K562 (cell line): ENCODE results near the gene LAMC1. TPM values are rescaled to one million over a fixed set of nuclear protein-coding genes. Genes with fewer than 3 reads are reported as not detected.

ENCODE experiments used
- ATAC-seq: fragments of 200-7000 bp; cut with Tn5 transposase; 3 replicates; pipeline ENCODE4 v1.9.1; 2020; ENCODE audit warnings: moderate library complexity
- BruUV-seq: library from RNA; stranded (reverse); fragments of 400-500 nt; replicated peaks from 2 replicates; lab custom pipeline; 2021; lab: Mats Ljungman, UMichigan
- CTCF ChIA-PET: fragments of 300-600 bp; formaldehyde crosslinking; extraction: SDS; loops from one replicate; lab custom pipeline; 2021; ENCODE audit warnings: low intra/inter-chr PET ratio; lab: Yijun Ruan, JAX
- POLR2A ChIA-PET: fragments of 300-600, 350-650 bp; sonication (Branson Sonifier 250); formaldehyde crosslinking; extraction: SDS; loops from one replicate; lab custom pipeline; 2021; ENCODE audit warnings: antibody characterized with exemption, inconsistent platforms; lab: Yijun Ruan, JAX
- DNase-seq, 4 experiments: peaks; one replicate each; pipeline versions ENCODE4 v3.0.0 to v3.0.0-alpha.2; 2011 to 2018; ENCODE audit warnings: low spot score in 3 of 4, mixed read lengths in 3 of 4; ENCODE audit errors: extremely low read depth in 1 of 4
- FAIRE-seq: peaks from 2 replicates; lab custom pipeline; 2011; peaks lifted over from hg19 to GRCh38; lab: Jason Lieb, UNC
- H2AFZ ChIP-seq: 2 replicates; pipeline ENCODE4 v1.6.0; 2011; ENCODE audit warnings: low read depth, low read length, control low read depth, inconsistent platforms
- H3K27ac ChIP-seq: fragments of 200-600 bp; 3 replicates; pipeline ENCODE4 v1.8.0; 2011; ENCODE audit warnings: low read depth, mild to moderate bottlenecking, control low read depth, inconsistent platforms, low read length, moderate library complexity, mixed read lengths; ENCODE audit errors: extremely low read depth
- H3K27me3 ChIP-seq, 2 experiments: fragments of 300-600 bp in 1 of 2; 2 replicates in 1 of 2; 3 replicates in 1 of 2; pipeline versions ENCODE4 v1.6.0 to v1.8.0; 2011; ENCODE audit warnings: inconsistent platforms in 2 of 2, low read length in 2 of 2, mild to moderate bottlenecking in 1 of 2, mixed read lengths in 1 of 2, moderate library complexity in 1 of 2; ENCODE audit not compliant: control insufficient read depth in 2 of 2, insufficient read depth in 2 of 2
- H3K36me3 ChIP-seq: fragments of 300-600 bp; 3 replicates; pipeline ENCODE4 v1.8.0; 2011; ENCODE audit warnings: mild to moderate bottlenecking, low read length, inconsistent platforms; ENCODE audit not compliant: control insufficient read depth, insufficient read depth
- H3K4me1 ChIP-seq, 2 experiments: fragments of 200-600 bp in 1 of 2; replicated peaks in 1 of 2; 2 replicates in 1 of 2; 3 replicates in 1 of 2; pipeline versions ENCODE4 v1.5.1 to v1.8.0; 2011; ENCODE audit warnings: inconsistent platforms in 2 of 2, low read length in 2 of 2, mild to moderate bottlenecking in 1 of 2, mixed read lengths in 1 of 2, moderate library complexity in 1 of 2; ENCODE audit not compliant: control insufficient read depth in 2 of 2, insufficient read depth in 2 of 2
- H3K4me2 ChIP-seq: 2 replicates; pipeline ENCODE4 v1.6.1; 2011; ENCODE audit warnings: low read length, control low read depth, inconsistent platforms, mixed read lengths; ENCODE audit not compliant: insufficient read depth
- H3K4me3 ChIP-seq: fragments of 200-600 bp; sonication (generic), shearing (Covaris generic); 2 replicates; pipeline ENCODE4 v1.5.1; 2016; ENCODE audit warnings: control low read depth, inconsistent platforms
- H3K79me2 ChIP-seq: fragments of 200-600 bp; 3 replicates; pipeline ENCODE4 v1.8.0; 2011; ENCODE audit warnings: low read length, inconsistent platforms; ENCODE audit not compliant: control insufficient read depth, insufficient read depth
- H3K9ac ChIP-seq, 2 experiments: 2 replicates each; pipeline versions ENCODE4 v1.6.0 to v1.6.1; 2011; ENCODE audit warnings: low read depth in 2 of 2, low read length in 2 of 2, control low read depth in 1 of 2, inconsistent platforms in 1 of 2, mild to moderate bottlenecking in 1 of 2, mixed read lengths in 1 of 2; ENCODE audit not compliant: insufficient read depth in 1 of 2
- H3K9me1 ChIP-seq: one replicate; pipeline ENCODE4 v1.6.0; 2011; ENCODE audit warnings: inconsistent platforms, mild to moderate bottlenecking, low read length, moderate library complexity; ENCODE audit not compliant: control insufficient read depth, insufficient read depth
- H3K9me3 ChIP-seq: replicated peaks from 2 replicates; pipeline ENCODE4 v1.5.1; 2011; ENCODE audit warnings: low read depth, low read length, inconsistent platforms; ENCODE audit not compliant: control insufficient read depth, insufficient read depth
- H4K20me1 ChIP-seq: replicated peaks from 2 replicates; pipeline ENCODE4 v1.6.1; 2011; ENCODE audit warnings: low read length, inconsistent platforms, mixed read lengths; ENCODE audit not compliant: control insufficient read depth, insufficient read depth
- ATF7 ChIP-seq: fragments of 450-650 bp; IDR thresholded peaks from 2 replicates; pipeline ENCODE4 v1.7.1; 2014; ENCODE audit warnings: mild to moderate bottlenecking, moderate library complexity
- HDAC2 ChIP-seq: fragments of 450-650 bp; IDR thresholded peaks from 2 replicates; pipeline ENCODE4 v1.6.1; 2016; ENCODE audit warnings: mild to moderate bottlenecking
- HNRNPL ChIP-seq: fragments of 200-400 bp; formaldehyde crosslinking; IDR thresholded peaks from 2 replicates; pipeline ENCODE4 v1.6.1; 2017; ENCODE audit warnings: low read depth, mild to moderate bottlenecking, low read length
- KLF1 ChIP-seq: fragments of 450-650 bp; IDR thresholded peaks from 2 replicates; pipeline ENCODE4 v1.6.1; 2016; ENCODE audit warnings: missing genetic modification characterization, missing compliant biosample characterization
- MAFK ChIP-seq: IDR thresholded peaks from 2 replicates; pipeline ENCODE4 v1.6.1; 2011; ENCODE audit warnings: low read length, improper control_type of control experiment
- PCBP1 ChIP-seq: fragments of 200-400 bp; formaldehyde crosslinking; IDR thresholded peaks from 2 replicates; pipeline ENCODE4 v1.6.1; 2018; ENCODE audit warnings: mild to moderate bottlenecking, low read depth, low read length; ENCODE audit not compliant: poor library complexity, severe bottlenecking
- TEAD2 ChIP-seq: fragments of 450-650 bp; IDR thresholded peaks from 2 replicates; pipeline ENCODE4 v1.6.1; 2016; ENCODE audit warnings: missing genetic modification characterization, control low read depth, missing compliant biosample characterization
- YY1 ChIP-seq, 3 experiments: IDR thresholded peaks; 2 replicates each; pipeline ENCODE4 v1.6.1; 2011; ENCODE audit warnings: low read length in 2 of 3, mild to moderate bottlenecking in 2 of 3, moderate library complexity in 2 of 3, borderline replicate concordance in 1 of 3, control low read depth in 1 of 3, low read depth in 1 of 3; ENCODE audit not compliant: insufficient read depth in 3 of 3, insufficient replicate concordance in 2 of 3, control insufficient read depth in 1 of 3, insufficient read length in 1 of 3; ENCODE audit errors: extremely low read depth in 1 of 3
- ZBTB2 ChIP-seq: fragments of 450-650 bp; IDR thresholded peaks from 2 replicates; pipeline ENCODE4 v1.6.1; 2016; ENCODE audit warnings: antibody characterized with exemption
- ZNF165 ChIP-seq: fragments of 250-450 bp; sonication (Bioruptor Pico); IDR thresholded peaks from 2 replicates; pipeline ENCODE4 v1.4.0; 2020; ENCODE audit warnings: borderline replicate concordance
- ZNF407 ChIP-seq: fragments of 450-650 bp; IDR thresholded peaks from 2 replicates; pipeline ENCODE4 v1.6.1; 2016; ENCODE audit warnings: low read depth
- WGBS: fragments of 100-300 bp; shearing (Covaris generic); methylation state at CpG from one replicate; pipeline ENCODE4 v1.1.6; 2016; ENCODE audit warnings: low coverage, mixed read lengths; ENCODE audit not compliant: insufficient coverage; ENCODE audit errors: missing lambda C conversion rate; 5-methylcytosine and 5-hydroxymethylcytosine counted together
- in situ Hi-C: fragments of 300-500 bp; cut with MboI; formaldehyde crosslinking; loops from 4 replicates; pipeline ENCODE4 v1.15.0; 2018; ENCODE audit warnings: inconsistent platforms, mixed read lengths
- intact Hi-C: fragments of 100-400 bp; cut with micrococcal nuclease; formaldehyde crosslinking; loops from 2 replicates; pipeline ENCODE4 v1.14.2; 2022
- polyA plus RNA-seq, 8 experiments: library from polyadenylated mRNA; depleted of rRNA in 4 of 8; stranded (reverse) in 5 of 8; unstranded in 3 of 8; fragments of >200 nt; fragmentation: Nextera tagmentation in 2 of 8; fragmentation: Illumina TruSeq in 1 of 8; extraction: Ambion mirVana in 2 of 8; extraction: Trizol in 1 of 8; gene quantifications; 2 replicates each; pipeline versions ENCODE4 v1.2.1 to v1.2.3, GENCODE V29; 2011 to 2014; ENCODE audit warnings: inconsistent platforms in 1 of 8, missing spikeins in 1 of 8
- total RNA-seq, 7 experiments: library from RNA; depleted of rRNA in 6 of 7; stranded (reverse); fragments of >200 nt in 6 of 7; fragmentation: Illumina TruSeq in 2 of 7; extraction: Trizol in 2 of 7; gene quantifications; 2 replicates each; pipeline versions ENCODE4 v1.2.1 to v1.2.3, GENCODE V29; 2011 to 2021; ENCODE audit warnings: low replicate concordance in 1 of 7

The LAMC1 gene
- total and polyA plus RNA-seq, 9 of the 15 experiments (the other 6 are each of a cell fraction or from before 2014, with no cell fraction given): 0.07 to 0.71 (median 0.13) TPM; not detected in 2

GRCh38 chr1:183058851-183059502 is 35.8 kb downstream of the LAMC1 start:
- Histone ChIP-seq H2AFZ (no peak overlapping the region), H3K79me2 (no peaks in the 10 kb centered on the region), H3K36me3 (no peaks in the 10 kb centered on the region), H4K20me1 (no peaks in the 10 kb centered on the region), H3K9ac (no peak overlapping the region), H3K4me1 (no peaks in the 10 kb centered on the region), H3K9me1 (no peaks in the 10 kb centered on the region), H3K4me3 (no peak overlapping the region), H3K27ac (no peak overlapping the region), H3K27me3 (peaks cover 0 to 5% of the 10 kb centered on the region in 2 experiments; a peak in 3 of 5 replicates)
- DNase-seq: no peak
- intact Hi-C loops (no loop called here), in situ Hi-C loops (no loop called here)
- WGBS: 3% methylated on average over 2 of the region's 2 CpGs
- ChIA-PET POLR2A (interaction anchor here (0.6 kb wide), 1 partner anchor 454 kb away, joined by 3 read pairs; no protein-coding TSS in a partner anchor), CTCF (no interaction called here)
- no peak for FAIRE-seq
- BruUV-seq: no TSS peak
- ATAC-seq: no peak
- TF ChIP-seq MAFK (no peak), HNRNPL (no peak), HDAC2 (no peak), PCBP1 (no peak), ATF7 (no peak), ZNF407 (no peak), ZNF165 (CRISPR knock-in tag) (no peak), ZBTB2 (no peak), TEAD2 (no peak), YY1 (IDR thresholded peaks at IDR 0.05; ENCODE audit: borderline replicate concordance in 1 of 3, control insufficient read depth in 1 of 3, extremely low read depth in 1 of 3, insufficient read depth in 3 of 3, insufficient read length in 1 of 3, insufficient replicate concordance in 2 of 3, low read depth in 1 of 3, low read length in 2 of 3) (no peak), KLF1 (no peak)
- TF ChIP-seq, all 486 proteins: peak for 0
- no peaks in the 10 kb centered on the region for H3K9me3 ChIP-seq
- no peak overlapping the region for H3K4me2 ChIP-seq
